Testis (tissue), 2 donors: ENCODE data around the gene ZNF683.

Experiments
- CTCF ChIP-seq, 3 experiments: fragments of 450-650 bp in 2 of 3; fragments of 200-600 bp in 1 of 3; sonication (generic) in 1 of 3; IDR thresholded peaks; one replicate each; pipeline ENCODE4 v1.5.1; 2016 to 2019; ENCODE audit warnings: antibody characterized with exemption in 3 of 3, mild to moderate bottlenecking in 2 of 3, moderate library complexity in 1 of 3
- POLR2A ChIP-seq: fragments of 450-650 bp; IDR thresholded peaks from one replicate; pipeline ENCODE4 v1.6.1; 2017; ENCODE audit warnings: antibody characterized with exemption, mild to moderate bottlenecking, moderate library complexity

- no peak for TF ChIP-seq CTCF (IDR thresholded peaks at IDR 0.05)
- TF ChIP-seq POLR2A = no peak
Observed at GRCh38 chr1:26340047-26340481, 32.5 kb downstream of the ZNF683 start.
